Sigmoid colon (tissue), 7 donors: ENCODE measurements around the gene SECTM1. TPM values are rescaled to one million over a fixed set of nuclear protein-coding genes. Genes with fewer than 3 reads are reported as not detected.

Experiments
- DNase-seq: peaks from one replicate; pipeline ENCODE4 v3.0.0-alpha.2; 2019
- H3K27ac ChIP-seq, 4 donors: fragments of 200-600 bp; sonication (generic); one replicate each; pipeline ENCODE4 v1.5.1; 2016 to 2019; ENCODE audit warnings: mild to moderate bottlenecking in 1 of 4
- H3K27me3 ChIP-seq, 3 donors: fragments of 200-600 bp; sonication (generic); one replicate each; pipeline ENCODE4 v1.5.1; 2019; ENCODE audit warnings: mild to moderate bottlenecking in 1 of 3
- H3K36me3 ChIP-seq, 4 donors: fragments of 200-600 bp; sonication (generic); one replicate each; pipeline ENCODE4 v1.5.1; 2016 to 2019
- H3K4me1 ChIP-seq, 4 donors: fragments of 200-600 bp; sonication (generic); one replicate each; pipeline ENCODE4 v1.5.1; 2017 to 2019
- H3K4me3 ChIP-seq, 4 donors: fragments of 200-600 bp; sonication (generic); one replicate each; pipeline ENCODE4 v1.5.1; 2017 to 2019; ENCODE audit warnings: mild to moderate bottlenecking in 2 of 4, moderate library complexity in 1 of 4
- H3K9me3 ChIP-seq, 4 donors: fragments of 200-600 bp in 3 of 4; sonication (generic) in 3 of 4; one replicate each; pipeline versions ENCODE4 v1.5.1 to v1.6.1; 2013 to 2019
- EP300 ChIP-seq, 4 donors: sonication (generic); formaldehyde crosslinking; IDR thresholded peaks; one replicate each; pipeline ENCODE4 v1.6.1; 2017; ENCODE audit warnings: antibody characterized with exemption in 4 of 4
- POLR2A ChIP-seq, 2 donors: fragments of 450-650 bp; IDR thresholded peaks; one replicate each; pipeline ENCODE4 v1.6.1; 2016; ENCODE audit warnings: antibody characterized with exemption in 2 of 2, mild to moderate bottlenecking in 2 of 2, moderate library complexity in 2 of 2
- POLR2AphosphoS5 ChIP-seq, 4 donors: sonication (generic); formaldehyde crosslinking; IDR thresholded peaks; one replicate each; pipeline ENCODE4 v1.6.1; 2017; ENCODE audit warnings: antibody characterized with exemption in 4 of 4
- WGBS, 2 donors: extraction: QIAGEN DNeasy Blood & Tissue Kit; methylation state at CpG; one replicate each; pipeline ENCODE4 v1.1.7; 2013; 5-methylcytosine and 5-hydroxymethylcytosine counted together
- intact Hi-C: fragments of 100-400 bp; cut with DNase I; formaldehyde crosslinking; loops from one replicate; pipeline ENCODE4 v1.15.1; 2023
- polyA plus RNA-seq, 3 donors: library from polyadenylated mRNA; stranded (reverse); fragments of 200-250 nt; gene quantifications; one replicate each; pipeline ENCODE4 v1.2.3, GENCODE V29; 2013
- total RNA-seq, 4 donors: library from RNA; depleted of rRNA; stranded (reverse); fragments of >200 nt; gene quantifications; one replicate each; pipeline ENCODE4 v1.1.0, GENCODE V29; 2016
- TF ChIP-seq, protein P1 (sequence below), 4 experiments: fragments of 450-650 bp in 3 of 4; fragments of 200-600 bp in 1 of 4; IDR thresholded peaks; one replicate each; pipeline ENCODE4 v1.5.1; 2016 to 2019; ENCODE audit warnings: antibody characterized with exemption in 4 of 4, mild to moderate bottlenecking in 3 of 4, moderate library complexity in 2 of 4
- donor health status: healthy with polysubstance abuse.
- donor health status: Bipolar disorder and iron deficiency.
- donor health status: healthy.

Gene SECTM1
- total and polyA plus RNA-seq, 7 donors = 8.4 to 105 (median 56.9) TPM

DNA sequence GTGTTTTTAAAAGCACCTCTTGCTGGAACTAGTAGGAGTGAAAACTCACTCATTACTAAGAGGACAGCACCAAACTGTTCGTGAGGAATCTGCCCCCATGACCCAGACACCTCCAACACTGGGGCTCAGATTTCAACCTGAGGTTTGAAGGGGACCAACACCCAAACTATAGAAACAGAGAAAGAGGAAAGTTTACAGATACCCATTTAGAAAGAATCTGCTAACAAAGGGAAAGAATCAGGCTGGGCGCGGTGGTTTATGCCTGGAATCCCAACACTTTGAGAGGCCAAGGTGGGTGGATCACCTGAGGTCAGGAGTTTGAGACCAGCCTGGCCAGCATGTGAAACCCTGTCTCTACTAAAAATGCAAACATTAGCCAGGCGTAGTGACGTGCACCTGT is 56.6 kb downstream of the SECTM1 start:
- Histone ChIP-seq H3K4me1 (peaks cover 0 to 23% (median 21%) of the 10 kb centered on the region in 4 donors), H3K9me3 (no peaks in the 10 kb centered on the region), H3K4me3 (no peak overlapping the region), H3K27me3 (no peaks in the 10 kb centered on the region), H3K27ac (no peak overlapping the region), H3K36me3 (peaks cover 0 to 1% (median 0%) of the 10 kb centered on the region in 4 donors)
- DNase-seq = no peak
- intact Hi-C loops = no loop called here
- TF ChIP-seq, protein P1, sequence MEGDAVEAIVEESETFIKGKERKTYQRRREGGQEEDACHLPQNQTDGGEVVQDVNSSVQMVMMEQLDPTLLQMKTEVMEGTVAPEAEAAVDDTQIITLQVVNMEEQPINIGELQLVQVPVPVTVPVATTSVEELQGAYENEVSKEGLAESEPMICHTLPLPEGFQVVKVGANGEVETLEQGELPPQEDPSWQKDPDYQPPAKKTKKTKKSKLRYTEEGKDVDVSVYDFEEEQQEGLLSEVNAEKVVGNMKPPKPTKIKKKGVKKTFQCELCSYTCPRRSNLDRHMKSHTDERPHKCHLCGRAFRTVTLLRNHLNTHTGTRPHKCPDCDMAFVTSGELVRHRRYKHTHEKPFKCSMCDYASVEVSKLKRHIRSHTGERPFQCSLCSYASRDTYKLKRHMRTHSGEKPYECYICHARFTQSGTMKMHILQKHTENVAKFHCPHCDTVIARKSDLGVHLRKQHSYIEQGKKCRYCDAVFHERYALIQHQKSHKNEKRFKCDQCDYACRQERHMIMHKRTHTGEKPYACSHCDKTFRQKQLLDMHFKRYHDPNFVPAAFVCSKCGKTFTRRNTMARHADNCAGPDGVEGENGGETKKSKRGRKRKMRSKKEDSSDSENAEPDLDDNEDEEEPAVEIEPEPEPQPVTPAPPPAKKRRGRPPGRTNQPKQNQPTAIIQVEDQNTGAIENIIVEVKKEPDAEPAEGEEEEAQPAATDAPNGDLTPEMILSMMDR (IDR thresholded peaks at IDR 0.05) = no peak
- no peak for TF ChIP-seq POLR2AphosphoS5 (IDR thresholded peaks at IDR 0.05)
- TF ChIP-seq EP300 (IDR thresholded peaks at IDR 0.05) = no peak
- TF ChIP-seq POLR2A (IDR thresholded peaks at IDR 0.05) = no peak
- 89 to 91% methylated on average over 5 of the region's 5 CpGs for WGBS, 2 donors

DNA sequence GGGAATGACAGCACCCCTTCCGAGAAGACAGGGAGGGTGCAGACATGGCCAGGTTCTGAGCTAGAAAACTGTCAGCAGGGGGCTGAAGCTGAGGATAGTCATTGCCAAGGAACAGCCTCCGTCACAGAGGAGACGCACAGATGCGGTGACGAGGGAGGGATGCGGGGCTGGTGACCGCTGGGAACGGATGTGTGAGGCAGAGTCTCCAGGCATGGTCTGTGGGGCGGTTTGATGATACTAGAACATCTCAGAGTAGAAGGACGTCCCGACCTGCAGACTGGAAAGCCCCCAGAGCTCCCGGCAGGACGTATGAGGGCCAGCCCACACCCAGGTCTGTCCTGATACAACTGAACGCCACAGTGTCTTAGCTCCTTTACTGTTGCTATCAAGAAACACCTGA is 58.2 kb downstream of the SECTM1 start:
- Histone ChIP-seq H3K4me1 (peaks cover 0 to 39% (median 37%) of the 10 kb centered on the region in 4 donors), H3K9me3 (no peaks in the 10 kb centered on the region), H3K27me3 (no peaks in the 10 kb centered on the region), H3K36me3 (peaks cover 0 to 17% (median 2%) of the 10 kb centered on the region in 4 donors), H3K4me3 (no peak overlapping the region), H3K27ac (no peak overlapping the region)
- intact Hi-C loops = no loop called here
- TF ChIP-seq POLR2A (IDR thresholded peaks at IDR 0.05) (no peak), EP300 (IDR thresholded peaks at IDR 0.05) (no peak), POLR2AphosphoS5 (IDR thresholded peaks at IDR 0.05) (no peak)
- TF ChIP-seq, protein P1 (IDR thresholded peaks at IDR 0.05) = no peak
- no peak for DNase-seq
- 93 to 96% methylated on average over 14 of the region's 14 CpGs for WGBS, 2 donors

DNA sequence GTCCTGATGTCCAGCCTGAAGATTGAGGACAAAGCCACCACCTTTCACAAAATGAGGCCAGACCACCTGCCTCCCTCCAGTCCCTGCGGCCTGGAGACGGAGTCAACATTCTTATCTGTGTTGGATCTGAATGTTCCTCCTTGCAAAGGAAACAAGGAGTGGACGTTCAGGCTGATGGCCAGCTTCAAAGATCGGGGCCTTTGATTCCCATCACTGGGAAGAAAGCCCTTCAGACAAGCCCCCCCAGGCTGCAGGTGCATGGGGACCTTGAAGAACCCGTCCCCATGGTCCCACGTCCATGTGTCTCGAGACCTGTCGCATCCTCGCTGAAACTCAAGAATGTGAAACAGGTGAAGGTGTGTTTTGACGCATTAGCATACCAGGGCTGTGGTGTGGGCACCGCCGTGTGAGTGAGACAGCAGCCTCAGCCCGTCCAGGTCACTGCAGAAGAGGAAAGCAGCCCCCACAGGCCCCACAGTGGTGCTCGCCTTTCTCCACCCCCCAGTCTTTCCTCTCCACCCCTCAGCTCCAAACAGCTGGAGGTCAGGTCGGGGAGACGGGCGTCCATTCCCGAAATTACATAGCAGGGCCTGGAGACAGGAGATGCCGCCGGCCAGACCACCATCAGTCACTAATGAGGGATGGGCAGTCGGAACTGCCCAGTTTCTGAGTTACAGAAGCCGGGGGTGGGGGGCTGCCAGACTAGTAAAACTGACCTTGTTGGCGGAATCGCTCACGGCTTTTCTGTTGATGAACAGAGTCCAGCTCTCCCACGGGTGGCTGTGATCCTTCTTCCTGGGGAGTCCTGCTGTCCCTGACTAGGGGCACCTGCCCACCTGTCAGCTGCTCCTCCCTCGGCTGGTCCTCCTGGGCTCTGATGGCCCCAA is 59.2 kb downstream of the SECTM1 start:
- no peaks in the 10 kb centered on the region for H3K9me3 ChIP-seq
- DNase-seq = no peak
- peak overlapping the region; percentile 97 to 100 (median 98) for H3K27ac ChIP-seq
- WGBS, 2 donors = 69 to 78% methylated on average over 27 of the region's 27 CpGs
- H3K4me1 ChIP-seq = peaks cover 0 to 49% (median 46%) of the 10 kb centered on the region in 4 donors
- H3K27me3 ChIP-seq = no peaks in the 10 kb centered on the region
- H3K36me3 ChIP-seq = peaks cover 0 to 20% (median 2%) of the 10 kb centered on the region in 4 donors
- intact Hi-C loops = no loop called here
- H3K4me3 ChIP-seq = peak overlapping the region; percentile 77 to 99 (median 93)
- TF ChIP-seq EP300 (IDR thresholded peaks at IDR 0.05) = no peak
- TF ChIP-seq, protein P1 (IDR thresholded peaks at IDR 0.05) = no peak
- TF ChIP-seq POLR2A (IDR thresholded peaks at IDR 0.05) = no peak
- no peak for TF ChIP-seq POLR2AphosphoS5 (IDR thresholded peaks at IDR 0.05)

DNA sequence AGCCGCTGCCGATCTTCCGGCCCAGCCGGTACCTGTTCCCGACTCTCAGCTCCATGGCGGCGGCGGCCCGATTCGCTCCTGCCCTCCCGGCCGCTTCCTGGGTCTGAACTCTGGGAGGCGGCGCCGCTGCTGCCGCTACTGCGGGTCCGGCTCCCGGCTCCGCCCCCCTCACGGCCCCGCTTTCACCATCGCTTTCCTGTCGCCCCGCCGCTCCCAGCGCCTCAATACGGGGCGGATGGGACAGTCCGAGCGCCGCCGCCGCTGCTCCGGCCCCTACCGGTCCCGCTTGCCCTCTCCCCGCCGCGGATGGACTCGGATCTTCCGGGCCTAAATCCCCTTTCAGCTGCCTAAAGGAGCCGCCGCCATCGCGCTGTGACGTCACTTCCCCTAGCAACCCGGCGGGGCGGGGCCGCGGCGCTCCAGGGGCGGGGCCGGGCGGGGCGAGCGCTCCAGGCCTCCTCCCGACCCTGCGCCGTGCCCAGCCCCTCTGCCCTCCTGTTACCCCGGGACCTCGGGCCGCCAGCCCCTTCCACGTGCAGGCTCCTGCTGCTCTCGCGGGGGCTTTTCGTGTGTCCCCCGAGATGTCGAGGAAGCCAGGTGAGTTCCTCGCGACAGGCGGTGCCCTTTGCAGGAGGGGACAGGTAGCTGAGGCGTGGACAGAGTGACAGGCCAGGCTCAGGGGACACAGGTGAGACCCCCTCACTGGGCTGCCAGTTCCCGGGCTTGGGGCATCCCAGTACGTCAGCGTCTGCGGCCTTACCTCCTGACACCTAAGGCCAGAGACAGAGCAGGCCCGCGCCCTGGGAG is 60.0 kb downstream of the SECTM1 start, which contains the start of gene CSNK1D:
Gene CSNK1D, minus strand, starts transcription at position 374 of the 807 bp plus-strand sequence. Its CDS starts 319 bp downstream, at position 55.
- peak within 1 kb of the TSS; percentile 97 to 100 (median 98) for H3K27ac ChIP-seq
- H3K27me3 ChIP-seq = no peaks in the 10 kb centered on the region
- H3K4me3 ChIP-seq = peak within 1 kb of the TSS; percentile 77 to 99 (median 93)
- H3K4me1 ChIP-seq = peaks cover 0 to 57% (median 55%) of the 10 kb centered on the region in 4 donors
- 3 to 6% methylated on average over 80 of the region's 80 CpGs for WGBS, 2 donors
- peak in 2 of 4 donors; percentile 53 to 72 for TF ChIP-seq EP300 (IDR thresholded peaks at IDR 0.05)
- peak; percentile 80 to 99 (median 91) for TF ChIP-seq POLR2AphosphoS5 (IDR thresholded peaks at IDR 0.05)
- TF ChIP-seq, protein P1 (IDR thresholded peaks at IDR 0.05) = no peak
- peak; percentile 88 to 91 for TF ChIP-seq POLR2A (IDR thresholded peaks at IDR 0.05)
- no peaks in the 10 kb centered on the region for H3K9me3 ChIP-seq
- intact Hi-C loops = loop anchor here (2.0 kb wide), 2 partner anchors 19 to 33 kb away; no protein-coding TSS in a partner anchor
- DNase-seq = peak; percentile 95
- peaks cover 0 to 20% (median 2%) of the 10 kb centered on the region in 4 donors for H3K36me3 ChIP-seq
